ENCODE measurements around the gene CD69.

CD69 gene

GRCh38 chr12:9797722-9798619 is 37.3 kb upstream of the CD69 start:
- DNase-seq (ENCODE audit: low read depth), result peak; percentile 32
- no peak overlapping the region for H3K4me3 ChIP-seq (ENCODE audit: low read length)
- peak; percentile 62 for TF ChIP-seq CTCF (conservative IDR thresholded peaks at IDR 0.05; ENCODE audit: low read depth, low read length)

- TF ChIP-seq CTCF (conservative IDR thresholded peaks at IDR 0.05; ENCODE audit: low read depth, low read length), result no peak
- H3K4me3 ChIP-seq (ENCODE audit: low read length), result no peak overlapping the region
These were observed 36.3 kb upstream of the CD69 start for GRCh38 chr12:9796971-9797370.

GRCh38 chr12:9796346-9796745 is 35.6 kb upstream of the CD69 start:
- DNase-seq (ENCODE audit: low read depth), result no peak
- TF ChIP-seq CTCF (conservative IDR thresholded peaks at IDR 0.05; ENCODE audit: low read depth, low read length), result no peak
- H3K4me3 ChIP-seq (ENCODE audit: low read length), result no peak overlapping the region

More at GRCh38 chr12:9796971-9797370, 36.3 kb upstream of the CD69 start:
- no peak for DNase-seq (ENCODE audit: low read depth)

GRCh38 chr12:9795945-9796344 is 35.2 kb upstream of the CD69 start:
- DNase-seq (ENCODE audit: low read depth), result no peak
- no peak for TF ChIP-seq CTCF (conservative IDR thresholded peaks at IDR 0.05; ENCODE audit: low read depth, low read length)
- no peak overlapping the region for H3K4me3 ChIP-seq (ENCODE audit: low read length)

GRCh38 chr12:9794484-9795093 is 33.9 kb upstream of the CD69 start:
- no peak overlapping the region for H3K4me3 ChIP-seq (ENCODE audit: low read length)
- no peak for DNase-seq (ENCODE audit: low read depth)
- TF ChIP-seq CTCF (conservative IDR thresholded peaks at IDR 0.05; ENCODE audit: low read depth, low read length), result no peak

GRCh38 chr12:9793779-9794395 is 33.2 kb upstream of the CD69 start:
- H3K4me3 ChIP-seq (ENCODE audit: low read length), result no peak overlapping the region
- DNase-seq (ENCODE audit: low read depth), result no peak
- TF ChIP-seq CTCF (conservative IDR thresholded peaks at IDR 0.05; ENCODE audit: low read depth, low read length), result no peak
